Stomach (tissue), 4 donors: ENCODE results near the gene EWSR1.

Experiments used
- POLR2A ChIP-seq, 4 donors: fragments of 450-650 bp; IDR thresholded peaks; one replicate each; pipeline ENCODE4 v1.6.1; 2016; ENCODE audit warnings: antibody characterized with exemption in 4 of 4, control low read depth in 2 of 4, mild to moderate bottlenecking in 1 of 4, moderate library complexity in 1 of 4
- TF ChIP-seq, protein P1 (sequence below), 7 experiments: fragments of 450-650 bp in 4 of 7; fragments of 200-600 bp in 3 of 7; sonication (generic) in 3 of 7; IDR thresholded peaks; one replicate each; pipeline ENCODE4 v1.5.1; 2016 to 2019; ENCODE audit warnings: antibody characterized with exemption in 7 of 7, control low read depth in 2 of 7, mild to moderate bottlenecking in 1 of 7

GRCh38 chr22:29258407-29259252, 9.4 kb upstream of the EWSR1 start:
- TF ChIP-seq, protein P1, sequence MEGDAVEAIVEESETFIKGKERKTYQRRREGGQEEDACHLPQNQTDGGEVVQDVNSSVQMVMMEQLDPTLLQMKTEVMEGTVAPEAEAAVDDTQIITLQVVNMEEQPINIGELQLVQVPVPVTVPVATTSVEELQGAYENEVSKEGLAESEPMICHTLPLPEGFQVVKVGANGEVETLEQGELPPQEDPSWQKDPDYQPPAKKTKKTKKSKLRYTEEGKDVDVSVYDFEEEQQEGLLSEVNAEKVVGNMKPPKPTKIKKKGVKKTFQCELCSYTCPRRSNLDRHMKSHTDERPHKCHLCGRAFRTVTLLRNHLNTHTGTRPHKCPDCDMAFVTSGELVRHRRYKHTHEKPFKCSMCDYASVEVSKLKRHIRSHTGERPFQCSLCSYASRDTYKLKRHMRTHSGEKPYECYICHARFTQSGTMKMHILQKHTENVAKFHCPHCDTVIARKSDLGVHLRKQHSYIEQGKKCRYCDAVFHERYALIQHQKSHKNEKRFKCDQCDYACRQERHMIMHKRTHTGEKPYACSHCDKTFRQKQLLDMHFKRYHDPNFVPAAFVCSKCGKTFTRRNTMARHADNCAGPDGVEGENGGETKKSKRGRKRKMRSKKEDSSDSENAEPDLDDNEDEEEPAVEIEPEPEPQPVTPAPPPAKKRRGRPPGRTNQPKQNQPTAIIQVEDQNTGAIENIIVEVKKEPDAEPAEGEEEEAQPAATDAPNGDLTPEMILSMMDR (IDR thresholded peaks at IDR 0.05), result no peak
- TF ChIP-seq POLR2A (IDR thresholded peaks at IDR 0.05), result no peak
